NB4 (cell line): ENCODE data around the gene PLP2.

Experiments
- POLR2A ChIP-seq: IDR thresholded peaks from 2 replicates; pipeline ENCODE4 v1.6.1; 2011; ENCODE audit warnings: mild to moderate bottlenecking; ENCODE audit not compliant: insufficient read length; ENCODE audit errors: extremely low read depth
- TF ChIP-seq, protein P1 (sequence below): IDR thresholded peaks from one replicate; pipeline ENCODE4 v1.5.1; 2012; ENCODE audit warnings: low read depth, low read length

DNA sequence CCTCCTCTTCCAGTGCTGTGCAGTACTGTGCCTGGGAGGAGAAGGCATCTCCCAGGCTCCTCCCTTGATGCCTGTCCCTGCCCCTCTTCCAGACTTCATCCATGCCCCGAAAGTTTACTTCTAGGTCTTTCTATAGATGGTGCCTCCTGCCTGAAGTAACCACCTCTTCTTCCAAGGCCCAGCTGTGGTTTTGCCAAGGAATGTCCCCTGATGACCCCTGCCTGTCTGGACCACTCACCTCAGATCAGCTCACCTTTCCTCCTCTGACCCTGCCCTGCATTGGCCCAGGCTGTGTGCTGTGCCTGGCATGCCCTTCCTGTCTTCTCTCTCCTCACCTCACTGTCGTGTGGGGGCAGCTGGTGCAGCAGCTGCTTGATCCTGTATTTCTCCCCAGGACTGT lies 7.7 kb downstream of the PLP2 start:
- no peak for TF ChIP-seq POLR2A
- TF ChIP-seq, protein P1, sequence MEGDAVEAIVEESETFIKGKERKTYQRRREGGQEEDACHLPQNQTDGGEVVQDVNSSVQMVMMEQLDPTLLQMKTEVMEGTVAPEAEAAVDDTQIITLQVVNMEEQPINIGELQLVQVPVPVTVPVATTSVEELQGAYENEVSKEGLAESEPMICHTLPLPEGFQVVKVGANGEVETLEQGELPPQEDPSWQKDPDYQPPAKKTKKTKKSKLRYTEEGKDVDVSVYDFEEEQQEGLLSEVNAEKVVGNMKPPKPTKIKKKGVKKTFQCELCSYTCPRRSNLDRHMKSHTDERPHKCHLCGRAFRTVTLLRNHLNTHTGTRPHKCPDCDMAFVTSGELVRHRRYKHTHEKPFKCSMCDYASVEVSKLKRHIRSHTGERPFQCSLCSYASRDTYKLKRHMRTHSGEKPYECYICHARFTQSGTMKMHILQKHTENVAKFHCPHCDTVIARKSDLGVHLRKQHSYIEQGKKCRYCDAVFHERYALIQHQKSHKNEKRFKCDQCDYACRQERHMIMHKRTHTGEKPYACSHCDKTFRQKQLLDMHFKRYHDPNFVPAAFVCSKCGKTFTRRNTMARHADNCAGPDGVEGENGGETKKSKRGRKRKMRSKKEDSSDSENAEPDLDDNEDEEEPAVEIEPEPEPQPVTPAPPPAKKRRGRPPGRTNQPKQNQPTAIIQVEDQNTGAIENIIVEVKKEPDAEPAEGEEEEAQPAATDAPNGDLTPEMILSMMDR: no peak
